H54 (cell line): ENCODE results near the gene AHI1.
"Not testable (repeated sequence)": the region's sequence is repeated elsewhere in the genome, so short reads cannot be mapped to it uniquely, and the experiment has no call there.

Experiments
- DNase-seq: peaks from one replicate; pipeline ENCODE4 v3.0.0; 2011; ENCODE audit warnings: low spot score, mixed read lengths; ENCODE audit not compliant: insufficient read length
- FAIRE-seq: peaks from 3 replicates; lab custom pipeline; 2011; peaks lifted over from hg19 to GRCh38; lab: Jason Lieb, UNC
- POLR2A ChIP-seq: IDR thresholded peaks from 2 replicates; pipeline ENCODE4 v1.6.1; 2011; ENCODE audit warnings: low read depth, mild to moderate bottlenecking, low read length

AHI1 gene

GRCh38 chr6:135372758-135373157, 124.8 kb downstream of the AHI1 start:
- FAIRE-seq (no peak), DNase-seq (no peak)
- no peak for TF ChIP-seq POLR2A

DNA sequence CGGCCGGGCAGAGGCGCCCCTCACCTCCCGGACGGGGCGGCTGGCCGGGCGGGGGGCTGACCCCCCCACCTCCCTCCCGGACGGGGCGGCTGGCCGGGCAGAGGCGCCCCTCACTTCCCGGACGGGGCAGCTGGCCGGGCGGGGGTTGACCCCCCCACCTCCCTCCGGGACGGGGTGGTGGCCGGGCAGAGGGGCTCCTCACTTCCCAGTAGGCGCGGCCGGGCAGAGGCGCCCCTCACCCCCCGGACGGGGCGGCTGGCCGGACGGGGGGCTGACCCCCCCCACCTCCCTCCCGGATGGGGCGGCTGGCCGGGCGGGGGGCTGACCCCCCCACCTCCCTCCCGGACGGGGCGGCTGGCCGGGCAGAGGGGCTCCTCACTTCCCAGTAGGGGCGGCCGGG, 133.9 kb downstream of the AHI1 start:
- not testable (repeated sequence) for FAIRE-seq, DNase-seq

DNA sequence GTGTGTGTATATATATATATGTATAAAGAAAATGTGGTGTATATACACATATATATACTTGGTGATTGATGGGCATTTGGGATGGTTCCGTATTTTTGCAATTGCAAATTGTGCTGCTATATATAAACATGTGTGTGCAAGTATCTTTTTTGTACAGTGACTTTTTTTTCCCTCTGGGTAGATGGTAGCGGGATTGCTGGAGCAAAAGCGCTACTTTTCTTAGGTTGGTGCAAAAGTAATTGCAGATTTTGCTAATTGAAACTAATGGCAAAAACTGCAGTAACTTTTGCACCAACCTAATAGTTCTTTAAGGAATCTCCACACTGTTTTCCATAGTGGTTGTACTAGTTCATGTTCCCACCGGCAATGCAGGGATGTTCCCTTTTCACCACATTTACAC, 135.4 kb downstream of the AHI1 start:
- no peak for TF ChIP-seq POLR2A
- FAIRE-seq, result no peak
- DNase-seq, result no peak

- no peak for TF ChIP-seq POLR2A
- FAIRE-seq (no peak), DNase-seq (no peak)
These were observed 137.3 kb downstream of the AHI1 start for GRCh38 chr6:135360222-135360621.

DNA sequence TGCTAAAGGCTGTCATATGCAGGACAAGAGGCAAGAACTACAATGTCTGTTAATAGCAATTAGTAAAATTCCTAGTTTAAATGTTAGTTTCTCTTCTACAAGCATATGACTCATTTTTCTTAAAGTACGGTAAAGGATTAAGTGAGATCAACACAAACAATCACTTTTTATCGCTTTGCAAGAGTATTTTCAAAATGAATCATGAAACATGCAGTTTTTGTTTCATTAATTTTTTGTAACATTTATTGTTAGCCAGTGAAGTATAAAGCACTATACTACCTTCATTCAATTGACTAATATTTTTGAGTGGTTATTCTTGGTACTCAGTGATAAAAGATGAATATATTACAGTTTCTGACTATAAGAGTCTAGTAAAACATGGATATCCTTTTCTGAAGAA, 138.6 kb downstream of the AHI1 start:
- FAIRE-seq, result no peak
- TF ChIP-seq POLR2A, result no peak
- DNase-seq, result no peak

DNA sequence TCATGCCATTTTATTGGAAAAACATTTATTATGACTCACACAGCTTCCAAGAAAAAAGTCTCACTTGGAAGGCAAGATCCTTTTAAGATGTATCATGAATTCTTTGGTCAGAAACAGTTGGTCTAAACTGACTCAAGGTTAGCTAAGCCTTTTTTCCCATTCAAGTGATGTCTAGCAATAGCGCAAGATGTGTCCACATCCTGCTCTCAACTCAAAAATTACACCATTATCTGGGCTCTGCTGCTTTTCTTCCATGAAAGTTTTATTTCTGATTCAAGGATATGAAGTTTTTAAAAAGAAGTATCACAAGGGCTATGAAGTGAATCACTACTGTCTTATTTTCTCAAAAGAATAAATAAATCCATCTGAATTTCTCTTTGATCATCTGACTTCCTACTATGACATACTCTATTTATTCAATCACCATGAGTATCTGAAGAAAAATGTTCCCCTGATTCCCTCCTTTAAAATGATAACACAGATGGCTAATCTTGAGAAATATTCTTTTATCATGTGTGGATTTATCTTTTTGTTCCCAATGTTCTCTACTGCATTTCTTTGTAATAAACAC, 139.2 kb downstream of the AHI1 start:
- peak; percentile 19 for DNase-seq
- no peak for TF ChIP-seq POLR2A
- FAIRE-seq, result peak; percentile 64

DNA sequence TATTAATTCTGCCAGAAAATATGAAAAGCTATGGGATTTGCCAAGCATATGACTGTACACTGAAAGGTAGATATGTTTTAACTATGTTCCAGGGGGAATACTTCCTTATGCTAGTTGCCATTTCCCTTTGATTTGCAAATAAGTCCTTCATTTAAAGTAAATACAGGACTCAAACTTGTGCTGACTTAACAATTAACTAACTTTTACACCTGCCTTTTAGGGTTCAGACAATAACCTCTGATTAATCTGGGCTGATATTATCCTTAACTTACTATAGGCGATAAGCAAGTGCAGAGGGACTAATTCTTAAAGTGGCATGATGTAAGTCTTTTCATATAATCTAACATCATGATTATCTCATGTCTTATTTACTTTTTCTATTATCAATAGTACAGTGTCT, 143.1 kb downstream of the AHI1 start:
- TF ChIP-seq POLR2A, result no peak
- DNase-seq (no peak), FAIRE-seq (no peak)

GRCh38 chr6:135353113-135353512, 144.4 kb downstream of the AHI1 start:
- no peak for DNase-seq
- TF ChIP-seq POLR2A, result no peak
- FAIRE-seq, result no peak

DNA sequence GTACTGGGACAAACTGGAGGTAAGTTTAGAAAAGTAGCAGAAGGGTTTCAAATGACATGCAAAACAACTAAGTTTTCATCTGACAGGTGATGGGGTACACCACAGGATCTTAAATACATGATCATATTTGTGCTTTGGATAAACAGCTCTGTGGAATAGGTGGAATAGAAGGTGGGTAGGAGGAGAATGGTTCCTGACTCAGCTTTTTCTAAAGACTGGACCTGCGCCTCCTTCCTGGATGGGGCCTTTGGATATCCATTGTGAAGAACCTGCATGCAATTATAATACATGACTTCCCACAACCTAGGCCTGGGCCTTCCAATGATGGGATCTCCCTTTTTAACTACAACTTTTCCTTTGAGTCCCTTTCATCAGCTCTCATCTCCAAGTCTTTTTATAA, 145.9 kb downstream of the AHI1 start:
- TF ChIP-seq POLR2A, result no peak
- no peak for DNase-seq
- no peak for FAIRE-seq

GRCh38 chr6:135347887-135348286, 149.7 kb downstream of the AHI1 start:
- TF ChIP-seq POLR2A, result no peak
- FAIRE-seq (no peak), DNase-seq (no peak)

GRCh38 chr6:135346747-135347146, 150.8 kb downstream of the AHI1 start:
- TF ChIP-seq POLR2A, result no peak
- no peak for DNase-seq
- FAIRE-seq, result no peak

- no peak for TF ChIP-seq POLR2A
- DNase-seq, result no peak
- FAIRE-seq, result no peak
These were observed 153.0 kb downstream of the AHI1 start for GRCh38 chr6:135344526-135344925.

DNA sequence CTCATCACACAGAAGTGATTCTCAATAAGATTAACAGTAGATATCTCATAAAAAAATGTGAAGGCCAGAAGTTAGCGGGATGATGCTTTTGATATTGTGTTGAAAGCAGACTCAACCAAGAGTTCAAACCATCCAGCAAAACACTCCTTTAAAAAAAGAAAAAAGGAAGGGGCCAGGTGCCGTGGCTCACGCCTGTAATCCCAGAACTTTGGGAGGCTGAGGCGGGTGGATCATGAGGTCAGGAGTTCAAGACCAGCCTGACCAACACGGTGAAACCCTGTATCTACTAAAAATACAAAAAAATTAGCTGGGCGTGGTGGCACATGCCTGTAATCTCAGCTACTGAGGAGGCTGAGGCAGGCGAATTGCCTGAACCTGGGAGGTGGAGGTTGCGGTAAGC, 157.6 kb downstream of the AHI1 start:
- DNase-seq, FAIRE-seq: not testable (repeated sequence)

- no peak for TF ChIP-seq POLR2A
- FAIRE-seq (no peak), DNase-seq (no peak)
These were observed 163.4 kb downstream of the AHI1 start for GRCh38 chr6:135334169-135334568.

GRCh38 chr6:135331002-135331401, 166.5 kb downstream of the AHI1 start:
- DNase-seq (no peak), FAIRE-seq (no peak)
- TF ChIP-seq POLR2A, result no peak
